GM23338 (cell line): ENCODE results near the gene NIT1. TPM values are rescaled to one million over a fixed set of nuclear protein-coding genes. Genes with fewer than 3 reads are reported as not detected.

Experiments used
- ATAC-seq: fragments of 200-7000 bp; cut with Tn5 transposase; 3 replicates; pipeline ENCODE4 v1.9.1; 2020
- DNase-seq: peaks from one replicate; pipeline ENCODE4 v3.0.0-alpha.2; 2015; ENCODE audit warnings: low spot score
- H2AFZ ChIP-seq: fragments of 200-600 bp; sonication (generic); 2 replicates; pipeline ENCODE4 v1.8.0; 2016; ENCODE audit warnings: antibody characterized with exemption, mild to moderate bottlenecking, moderate library complexity
- H3F3A ChIP-seq: fragments of 200-600 bp; sonication (generic); replicated peaks from 2 replicates; pipeline ENCODE4 v1.8.0; 2017; ENCODE audit warnings: antibody characterized with exemption, mixed run types, low read depth
- H3K27ac ChIP-seq: fragments of 200-600 bp; sonication (generic); 2 replicates; pipeline ENCODE4 v1.6.1; 2016; ENCODE audit warnings: low read depth
- H3K27me3 ChIP-seq: fragments of 200-600 bp; sonication (generic); 2 replicates; pipeline ENCODE4 v1.8.0; 2016; ENCODE audit warnings: mild to moderate bottlenecking, mixed run types, moderate library complexity; ENCODE audit not compliant: insufficient read depth
- H3K36me3 ChIP-seq: fragments of 200-600 bp; sonication (generic); 2 replicates; pipeline ENCODE4 v1.8.0; 2016; ENCODE audit warnings: mild to moderate bottlenecking; ENCODE audit not compliant: insufficient read depth
- H3K4me1 ChIP-seq: fragments of 200-600 bp; sonication (generic); 2 replicates; pipeline ENCODE4 v1.8.0; 2016; ENCODE audit warnings: mild to moderate bottlenecking, moderate library complexity; ENCODE audit not compliant: insufficient read depth
- H3K4me2 ChIP-seq: fragments of 200-600 bp; sonication (generic); 2 replicates; pipeline ENCODE4 v1.7.1; 2017; ENCODE audit warnings: mixed run types
- H3K4me3 ChIP-seq: fragments of 200-600 bp; sonication (generic); 2 replicates; pipeline ENCODE4 v1.6.1; 2016; ENCODE audit warnings: mixed run types
- H3K79me2 ChIP-seq: fragments of 200-600 bp; sonication (generic); replicated peaks from 2 replicates; pipeline ENCODE4 v1.8.0; 2017; ENCODE audit warnings: mild to moderate bottlenecking; ENCODE audit not compliant: insufficient read depth
- H3K9me2 ChIP-seq: fragments of 200-600 bp; sonication (generic); 2 replicates; pipeline ENCODE4 v1.8.0; 2017; ENCODE audit not compliant: insufficient read depth
- H4K20me1 ChIP-seq: fragments of 200-600 bp; sonication (generic); replicated peaks from 2 replicates; pipeline ENCODE4 v1.8.0; 2017; ENCODE audit warnings: mild to moderate bottlenecking; ENCODE audit not compliant: insufficient read depth
- H3K27ac Mint-ChIP-seq: 2 replicates; pipeline ENCODE4 v1.8.0; 2020; ENCODE audit warnings: inconsistent platforms, mild to moderate bottlenecking, moderate library complexity, mixed read lengths
- H3K27me3 Mint-ChIP-seq: 3 replicates; pipeline ENCODE4 v1.8.0; 2022; ENCODE audit warnings: low read depth, mild to moderate bottlenecking, moderate library complexity, mixed read lengths, inconsistent platforms; ENCODE audit not compliant: insufficient read depth, poor library complexity
- H3K36me3 Mint-ChIP-seq: 3 replicates; pipeline ENCODE4 v1.8.0; 2021; ENCODE audit warnings: low read depth, mild to moderate bottlenecking, inconsistent platforms, moderate library complexity, mixed read lengths
- H3K4me1 Mint-ChIP-seq: 3 replicates; pipeline ENCODE4 v1.8.0; 2020; ENCODE audit warnings: mild to moderate bottlenecking, inconsistent platforms, mixed read lengths
- H3K4me3 Mint-ChIP-seq: 3 replicates; pipeline ENCODE4 v1.8.0; 2021; ENCODE audit warnings: moderate library complexity, mild to moderate bottlenecking, inconsistent platforms, mixed read lengths
- H3K9me3 Mint-ChIP-seq: 3 replicates; pipeline ENCODE4 v1.8.0; 2020; ENCODE audit warnings: moderate library complexity, mild to moderate bottlenecking, inconsistent platforms, mixed read lengths
- CTCF ChIP-seq, 2 experiments: fragments of 200-600 bp in 1 of 2; sonication (generic) in 1 of 2; conservative IDR thresholded peaks; 2 replicates each; pipeline versions ENCODE4 v1.5.1 to v1.6.1; 2016 to 2017; ENCODE audit warnings: antibody characterized with exemption in 2 of 2, low read depth in 2 of 2, mild to moderate bottlenecking in 2 of 2, moderate library complexity in 1 of 2
- EZH2phosphoT487 ChIP-seq: fragments of 200-600 bp; sonication (generic); IDR thresholded peaks from one replicate; pipeline ENCODE4 v1.8.1; 2018; ENCODE audit warnings: antibody characterized with exemption; ENCODE audit not compliant: unreplicated experiment
- POLR2AphosphoS5 ChIP-seq: IDR thresholded peaks from 2 replicates; pipeline ENCODE4 v1.6.1; 2016; ENCODE audit warnings: antibody characterized with exemption, low read depth
- REST ChIP-seq: IDR thresholded peaks from one replicate; pipeline ENCODE4 v1.6.1; 2018; ENCODE audit warnings: antibody characterized with exemption; ENCODE audit not compliant: unreplicated experiment
- ZNF114 ChIP-seq: fragments of 250-450 bp; sonication (Bioruptor Pico); IDR thresholded peaks from 2 replicates; pipeline ENCODE4 v1.5.0; 2020; ENCODE audit warnings: mild to moderate bottlenecking, moderate library complexity
- ZNF331 ChIP-seq: fragments of 250-450 bp; sonication (Bioruptor Pico); IDR thresholded peaks from 2 replicates; pipeline ENCODE4 v1.5.0; 2020; ENCODE audit warnings: low read depth, mild to moderate bottlenecking, moderate library complexity
- polyA plus RNA-seq: library from polyadenylated mRNA; unstranded; fragments of >200 nt; fragmentation: Nextera tagmentation; extraction: Ambion mirVana; gene quantifications from 2 replicates; pipeline ENCODE4 v1.2.1, GENCODE V29; 2016
- total RNA-seq: library from RNA; depleted of rRNA; stranded (reverse); fragments of >200 nt; shearing (Covaris generic); gene quantifications from 2 replicates; pipeline ENCODE4 v1.2.3, GENCODE V29; 2014

The NIT1 gene
- total and polyA plus RNA-seq, 2 experiments from 2014 or later = 35.9 to 43.0 TPM

- peak within 1 kb of the TSS; percentile 100 for H3K4me2 ChIP-seq
- peaks cover 18% of the 10 kb centered on the region; the same call in 2 of the 3 replicates for H3K36me3 Mint-ChIP-seq
- no peaks in the 10 kb centered on the region; the same call in 1 of the 2 replicates for H3K36me3 ChIP-seq
- peaks cover 15% of the 10 kb centered on the region for H3K27me3 Mint-ChIP-seq
- peak within 1 kb of the TSS; percentile 83 for H3K4me3 Mint-ChIP-seq
- H3F3A ChIP-seq = peaks cover 16% of the 10 kb centered on the region
- H3K4me3 ChIP-seq = peak within 1 kb of the TSS; percentile 89
- peak within 1 kb of the TSS; percentile 99 for H2AFZ ChIP-seq
- no peak within 1 kb of the TSS for H3K27ac ChIP-seq
- H3K79me2 ChIP-seq = no peaks in the 10 kb centered on the region
- peaks cover 3% of the 10 kb centered on the region; the same call in 2 of the 3 replicates for H3K9me3 Mint-ChIP-seq
- peak; percentile 97 for DNase-seq
- no peaks in the 10 kb centered on the region; the same call in 1 of the 2 replicates for H3K4me1 ChIP-seq
- peak; percentile 92 for ATAC-seq
- peaks cover 7% of the 10 kb centered on the region; the same call in 1 of the 3 replicates for H3K4me1 Mint-ChIP-seq
- TF ChIP-seq CTCF (conservative IDR thresholded peaks at IDR 0.05; ENCODE audit: low read depth in 2 of 2) = peak in 1 of 2 experiments; percentile 25; a peak in 2 of 4 replicates
- TF ChIP-seq EZH2phosphoT487 = no peak
- no peak for TF ChIP-seq ZNF331 (CRISPR knock-in tag)
- TF ChIP-seq REST = no peak
- peak; percentile 67 for TF ChIP-seq POLR2AphosphoS5
- no peak for TF ChIP-seq ZNF114 (CRISPR knock-in tag)
- H3K27me3 ChIP-seq = no peaks in the 10 kb centered on the region
- no peaks in the 10 kb centered on the region for H3K9me2 ChIP-seq
- peak within 1 kb of the TSS; percentile 57 for H3K27ac Mint-ChIP-seq
- H4K20me1 ChIP-seq = no peaks in the 10 kb centered on the region
These were observed 19.5 kb upstream of the NIT1 start, which contains the start of gene KLHDC9 for GRCh38 chr1:161098210-161099068. TSS of gene KLHDC9 (plus strand) at chr1:161098361. CDS start at chr1:161098536, 175 bp downstream.
